Adipocyte (in vitro differentiated cells): ENCODE measurements around the gene PRKCH.

Experiments
- DNase-seq: peaks from one replicate; pipeline ENCODE4 v3.0.0-alpha.2; 2015; ENCODE audit warnings: low read depth
- H3K27me3 ChIP-seq: replicated peaks from 2 replicates; pipeline ENCODE4 v1.7.0; 2013; ENCODE audit warnings: mild to moderate bottlenecking, low read length, moderate library complexity; ENCODE audit not compliant: control insufficient read depth, insufficient read depth
- H3K36me3 ChIP-seq: 2 replicates; pipeline ENCODE4 v1.7.0; 2013; ENCODE audit warnings: low read length, mild to moderate bottlenecking, moderate library complexity; ENCODE audit not compliant: control insufficient read depth, insufficient read depth, severe bottlenecking
- H3K4me1 ChIP-seq: 2 replicates; pipeline ENCODE4 v1.7.0; 2013; ENCODE audit warnings: mild to moderate bottlenecking, low read length, moderate library complexity; ENCODE audit not compliant: control insufficient read depth, insufficient read depth
- H3K4me3 ChIP-seq: 2 replicates; pipeline ENCODE4 v1.7.0; 2013; ENCODE audit warnings: mild to moderate bottlenecking, low read length, moderate library complexity
- H3K9ac ChIP-seq: 2 replicates; pipeline ENCODE4 v1.7.0; 2013; ENCODE audit warnings: mild to moderate bottlenecking, low read length, moderate library complexity
- H3K9me3 ChIP-seq: 2 replicates; pipeline ENCODE4 v1.7.0; 2013; ENCODE audit warnings: mild to moderate bottlenecking, low read length, moderate library complexity; ENCODE audit not compliant: control insufficient read depth

PRKCH gene

GRCh38 chr14:61287196-61287595 lies 34.2 kb upstream of the PRKCH start:
- Histone ChIP-seq H3K4me3 (no peak overlapping the region), H3K27me3 (no peaks in the 10 kb centered on the region), H3K36me3 (no peaks in the 10 kb centered on the region), H3K4me1 (peaks cover 15% of the 10 kb centered on the region), H3K9me3 (no peaks in the 10 kb centered on the region), H3K9ac (no peak overlapping the region)
- DNase-seq = no peak

DNA sequence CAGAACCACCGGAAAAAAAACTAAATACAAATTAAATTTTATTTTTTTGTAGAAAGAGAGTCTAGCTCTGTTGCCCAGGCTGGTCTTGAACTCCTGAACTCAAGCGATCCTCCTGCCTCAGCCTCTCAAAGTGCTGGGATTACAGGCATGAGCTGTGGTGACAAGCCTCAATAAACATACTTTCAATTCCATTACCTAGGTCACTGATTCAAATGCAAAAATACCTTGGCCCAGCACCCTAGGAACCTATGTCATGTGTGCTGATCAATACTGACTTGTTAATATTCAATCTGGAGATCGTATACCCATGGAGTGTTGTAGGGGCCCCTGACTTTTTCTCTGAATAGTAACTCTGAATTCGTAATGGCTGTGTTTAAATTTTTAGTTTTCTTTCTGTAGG lies 33.2 kb upstream of the PRKCH start:
- Histone ChIP-seq H3K9ac (no peak overlapping the region), H3K4me1 (peaks cover 9% of the 10 kb centered on the region), H3K27me3 (no peaks in the 10 kb centered on the region), H3K4me3 (no peak overlapping the region), H3K9me3 (no peaks in the 10 kb centered on the region), H3K36me3 (no peaks in the 10 kb centered on the region)
- DNase-seq = no peak

DNA sequence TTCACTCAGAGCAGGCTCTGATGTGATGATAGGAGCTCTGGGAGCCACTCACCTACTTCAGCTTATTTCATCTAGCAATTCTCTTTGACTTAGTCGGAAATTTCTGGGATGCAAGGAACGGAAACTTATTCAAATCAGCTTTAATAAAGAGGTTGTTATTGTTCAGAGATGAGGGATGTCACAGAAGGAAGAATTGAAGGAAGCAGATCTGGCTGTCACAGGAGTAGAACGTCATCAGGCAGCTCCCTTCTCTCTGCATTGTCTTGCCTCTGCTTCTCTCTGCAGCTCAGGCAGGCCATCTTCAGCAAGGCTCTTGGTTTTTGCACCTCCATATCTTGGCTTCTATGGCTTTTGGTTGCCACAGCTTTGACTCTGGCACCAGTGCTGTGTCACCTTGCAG lies 32.7 kb upstream of the PRKCH start:
- no peaks in the 10 kb centered on the region for H3K9me3 ChIP-seq
- DNase-seq = no peak
- H3K36me3 ChIP-seq = no peaks in the 10 kb centered on the region
- H3K4me1 ChIP-seq = peaks cover 9% of the 10 kb centered on the region
- H3K27me3 ChIP-seq = no peaks in the 10 kb centered on the region
- H3K9ac ChIP-seq = no peak overlapping the region
- H3K4me3 ChIP-seq = no peak overlapping the region

GRCh38 chr14:61290701-61291100 lies 30.7 kb upstream of the PRKCH start:
- H3K4me1 ChIP-seq = peaks cover 3% of the 10 kb centered on the region
- no peaks in the 10 kb centered on the region for H3K9me3 ChIP-seq
- no peak for DNase-seq
- no peaks in the 10 kb centered on the region for H3K36me3 ChIP-seq
- no peaks in the 10 kb centered on the region for H3K27me3 ChIP-seq
- H3K9ac ChIP-seq = no peak overlapping the region
- H3K4me3 ChIP-seq = no peak overlapping the region

DNA sequence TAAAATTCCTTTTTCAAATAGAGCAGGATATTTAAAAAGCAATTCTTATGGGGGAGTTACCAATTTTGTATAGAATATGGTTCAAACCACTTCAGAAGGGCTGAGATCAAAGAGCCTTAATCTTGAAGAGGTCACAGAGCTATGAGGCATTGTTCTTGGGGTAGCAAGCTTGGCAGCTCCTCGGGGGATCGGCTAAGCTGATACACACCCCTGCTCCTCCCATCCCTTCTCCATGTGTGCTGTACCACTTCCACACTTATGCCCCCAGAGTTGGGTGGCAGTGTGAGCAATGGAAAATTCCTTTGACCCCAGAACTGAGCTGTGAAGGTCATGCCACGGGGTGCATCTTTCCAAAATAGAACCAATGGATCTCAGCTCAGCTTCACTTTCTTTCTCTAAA lies 25.2 kb upstream of the PRKCH start:
- no peaks in the 10 kb centered on the region for H3K9me3 ChIP-seq
- no peaks in the 10 kb centered on the region for H3K27me3 ChIP-seq
- no peaks in the 10 kb centered on the region for H3K4me1 ChIP-seq
- DNase-seq = no peak
- no peak overlapping the region for H3K9ac ChIP-seq
- H3K36me3 ChIP-seq = no peaks in the 10 kb centered on the region
- no peak overlapping the region for H3K4me3 ChIP-seq

DNA sequence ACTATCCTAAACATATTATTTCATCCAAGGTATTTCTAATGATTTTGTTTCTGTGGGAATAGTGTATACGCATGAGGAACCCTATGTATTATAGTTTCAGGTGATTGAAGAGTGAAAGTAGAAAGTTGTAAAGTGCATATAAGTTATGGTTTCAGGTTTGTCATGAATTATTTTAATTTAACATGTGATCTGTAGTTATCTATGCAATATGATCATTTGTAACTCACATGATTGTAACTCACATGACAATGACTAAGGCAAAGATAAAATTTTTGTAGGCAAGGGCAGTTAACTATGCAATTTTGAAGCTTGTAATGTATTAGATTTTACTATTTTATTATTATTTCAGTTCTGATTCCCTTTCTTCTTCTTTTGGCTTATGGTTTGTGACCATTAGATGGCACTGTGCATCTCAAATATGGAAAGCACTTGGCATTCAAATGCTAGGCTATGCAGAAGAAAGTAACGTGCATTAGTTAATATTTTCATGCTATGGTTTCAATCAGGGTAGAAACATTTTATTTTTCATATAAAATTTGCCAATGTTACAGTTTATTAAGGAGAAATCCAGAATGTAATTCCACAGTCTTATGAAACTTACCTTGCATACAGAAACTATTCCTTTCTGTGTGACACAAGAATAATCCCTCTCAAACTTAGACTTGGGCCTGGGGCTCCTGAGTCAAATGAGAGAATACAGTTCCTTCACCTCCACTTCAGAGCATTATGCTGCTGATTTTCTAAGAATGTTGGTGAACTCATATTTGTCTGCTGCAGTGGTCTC lies 24.5 kb upstream of the PRKCH start:
- no peak overlapping the region for H3K9ac ChIP-seq

GRCh38 chr14:61297581-61297980 lies 23.8 kb upstream of the PRKCH start:
- H3K27me3 ChIP-seq = no peaks in the 10 kb centered on the region
- no peaks in the 10 kb centered on the region for H3K36me3 ChIP-seq
- H3K4me1 ChIP-seq = no peaks in the 10 kb centered on the region
- peaks cover 5% of the 10 kb centered on the region for H3K9me3 ChIP-seq
- no peak overlapping the region for H3K9ac ChIP-seq
- no peak for DNase-seq
- no peak overlapping the region for H3K4me3 ChIP-seq

More for the DNA sequence above, 24.5 kb upstream of the PRKCH start:
- DNase-seq = peak; percentile 75
- Histone ChIP-seq H3K4me3 (no peak overlapping the region), H3K36me3 (no peaks in the 10 kb centered on the region), H3K27me3 (no peaks in the 10 kb centered on the region), H3K9me3 (peaks cover 2% of the 10 kb centered on the region), H3K4me1 (no peaks in the 10 kb centered on the region)

DNA sequence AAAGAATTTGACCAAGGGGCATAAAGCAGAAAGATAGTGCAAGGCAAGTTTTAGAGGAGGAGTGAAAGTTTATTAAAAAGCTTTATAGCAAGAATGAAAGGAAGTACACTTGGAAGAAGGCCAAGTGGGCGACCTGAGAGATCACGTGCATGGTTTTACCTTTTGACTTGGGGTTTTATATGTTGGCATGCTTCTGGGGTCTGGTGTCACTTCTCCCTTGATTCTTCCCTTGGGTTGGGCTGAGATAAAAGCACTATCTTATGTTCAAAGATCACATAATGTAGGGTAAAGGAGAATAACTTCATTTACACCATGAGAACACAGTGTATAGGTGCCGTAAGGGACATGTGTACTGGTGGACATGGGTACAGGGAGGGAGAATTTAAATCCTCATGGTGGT lies 22.6 kb upstream of the PRKCH start:
- Histone ChIP-seq H3K4me1 (no peaks in the 10 kb centered on the region), H3K4me3 (no peak overlapping the region), H3K36me3 (no peaks in the 10 kb centered on the region), H3K27me3 (no peaks in the 10 kb centered on the region), H3K9ac (no peak overlapping the region), H3K9me3 (peaks cover 9% of the 10 kb centered on the region)
- no peak for DNase-seq

- no peak overlapping the region for H3K4me3 ChIP-seq
- no peaks in the 10 kb centered on the region for H3K36me3 ChIP-seq
- no peak overlapping the region for H3K9ac ChIP-seq
- H3K9me3 ChIP-seq = peaks cover 9% of the 10 kb centered on the region
- H3K27me3 ChIP-seq = no peaks in the 10 kb centered on the region
- DNase-seq = no peak
- no peaks in the 10 kb centered on the region for H3K4me1 ChIP-seq
These were observed 21.2 kb upstream of the PRKCH start for GRCh38 chr14:61300209-61300608.

DNA sequence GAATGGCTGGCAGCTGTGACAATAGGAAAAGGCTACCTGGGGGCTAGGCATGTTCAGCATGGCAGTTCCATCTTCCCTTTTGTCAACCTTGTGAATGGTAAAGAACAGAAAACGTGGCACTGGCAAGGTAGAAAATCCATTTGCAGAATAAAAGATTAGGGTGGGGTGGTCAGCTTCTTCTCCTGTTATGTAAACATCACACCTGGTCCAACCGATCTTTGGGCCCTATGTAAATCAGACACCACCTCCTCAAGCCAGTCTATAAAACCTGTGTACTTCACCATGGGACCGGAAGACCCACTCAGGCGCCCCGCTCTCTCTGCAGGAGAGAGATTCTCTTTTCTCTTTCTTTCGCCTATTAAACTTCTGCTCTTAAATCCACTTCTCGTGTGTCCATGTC lies 20.6 kb upstream of the PRKCH start:
- no peak overlapping the region for H3K4me3 ChIP-seq
- no peaks in the 10 kb centered on the region for H3K36me3 ChIP-seq
- H3K4me1 ChIP-seq = no peaks in the 10 kb centered on the region
- peaks cover 9% of the 10 kb centered on the region for H3K9me3 ChIP-seq
- no peak for DNase-seq
- no peak overlapping the region for H3K9ac ChIP-seq
- H3K27me3 ChIP-seq = no peaks in the 10 kb centered on the region

DNA sequence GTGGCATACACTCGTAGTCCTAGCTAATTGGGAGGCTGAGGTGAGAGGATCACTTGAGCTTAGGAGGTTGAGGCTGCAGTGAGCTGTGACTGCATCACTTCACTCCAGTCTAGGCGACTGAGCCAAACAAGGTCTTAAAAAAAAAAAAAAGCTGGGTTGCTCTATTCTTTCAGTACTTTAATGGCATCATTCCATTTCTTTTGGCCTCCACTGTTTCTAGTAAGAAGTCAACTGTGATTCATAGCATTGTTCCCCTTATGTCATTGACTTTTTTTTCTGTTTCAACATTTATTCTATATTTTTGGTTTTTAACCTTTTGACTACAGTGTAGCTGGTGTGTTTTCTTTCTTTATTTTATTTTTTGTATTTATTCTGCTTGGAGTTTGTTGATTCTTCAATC lies 16.7 kb upstream of the PRKCH start:
- Histone ChIP-seq H3K9me3 (peaks cover 9% of the 10 kb centered on the region), H3K36me3 (no peaks in the 10 kb centered on the region), H3K4me1 (no peaks in the 10 kb centered on the region), H3K9ac (no peak overlapping the region), H3K27me3 (no peaks in the 10 kb centered on the region), H3K4me3 (no peak overlapping the region)
- DNase-seq = no peak

- no peak overlapping the region for H3K4me3 ChIP-seq
- no peaks in the 10 kb centered on the region for H3K4me1 ChIP-seq
- no peaks in the 10 kb centered on the region for H3K36me3 ChIP-seq
- no peak overlapping the region for H3K9ac ChIP-seq
- no peak for DNase-seq
- peaks cover 2% of the 10 kb centered on the region for H3K27me3 ChIP-seq
- peaks cover 9% of the 10 kb centered on the region for H3K9me3 ChIP-seq
These were observed 13.2 kb upstream of the PRKCH start for GRCh38 chr14:61308198-61308597.
